Measurements from ENCODE around the gene SLC6A9.

- TF ChIP-seq, protein P1, sequence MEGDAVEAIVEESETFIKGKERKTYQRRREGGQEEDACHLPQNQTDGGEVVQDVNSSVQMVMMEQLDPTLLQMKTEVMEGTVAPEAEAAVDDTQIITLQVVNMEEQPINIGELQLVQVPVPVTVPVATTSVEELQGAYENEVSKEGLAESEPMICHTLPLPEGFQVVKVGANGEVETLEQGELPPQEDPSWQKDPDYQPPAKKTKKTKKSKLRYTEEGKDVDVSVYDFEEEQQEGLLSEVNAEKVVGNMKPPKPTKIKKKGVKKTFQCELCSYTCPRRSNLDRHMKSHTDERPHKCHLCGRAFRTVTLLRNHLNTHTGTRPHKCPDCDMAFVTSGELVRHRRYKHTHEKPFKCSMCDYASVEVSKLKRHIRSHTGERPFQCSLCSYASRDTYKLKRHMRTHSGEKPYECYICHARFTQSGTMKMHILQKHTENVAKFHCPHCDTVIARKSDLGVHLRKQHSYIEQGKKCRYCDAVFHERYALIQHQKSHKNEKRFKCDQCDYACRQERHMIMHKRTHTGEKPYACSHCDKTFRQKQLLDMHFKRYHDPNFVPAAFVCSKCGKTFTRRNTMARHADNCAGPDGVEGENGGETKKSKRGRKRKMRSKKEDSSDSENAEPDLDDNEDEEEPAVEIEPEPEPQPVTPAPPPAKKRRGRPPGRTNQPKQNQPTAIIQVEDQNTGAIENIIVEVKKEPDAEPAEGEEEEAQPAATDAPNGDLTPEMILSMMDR (conservative IDR thresholded peaks at IDR 0.05; ENCODE audit: low read length), result no peak
- TF ChIP-seq EZH2phosphoT487 (IDR thresholded peaks at IDR 0.05; ENCODE audit: borderline replicate concordance, low read depth, low read length), result no peak
Measured at GRCh38 chr1:44076066-44076465, 44.8 kb upstream of the SLC6A9 start.
